ENCODE measurements around the gene LRP1.

LRP1 gene

GRCh38 chr12:57190821-57191220, 62.5 kb downstream of the LRP1 start:
- Histone ChIP-seq H3K27me3 (ENCODE audit: insufficient read depth, poor library complexity, severe bottlenecking) (peaks cover 14% of the 10 kb centered on the region), H3K27ac (replicated peaks) (no peak overlapping the region), H3K4me3 (replicated peaks; ENCODE audit: insufficient read depth, low read length) (no peak overlapping the region)
- no peak for DNase-seq (ENCODE audit: low read depth in 1 of 2, low spot score in 1 of 2)
- TF ChIP-seq REST (IDR thresholded peaks at IDR 0.05; ENCODE audit: insufficient replicate concordance, low read depth) (no peak), CTCF (IDR thresholded peaks at IDR 0.05; ENCODE audit: insufficient read depth, low read length) (no peak)

- no peak overlapping the region for H3K27ac ChIP-seq (replicated peaks)
- H3K27me3 ChIP-seq (ENCODE audit: insufficient read depth, poor library complexity, severe bottlenecking) = peaks cover 14% of the 10 kb centered on the region
- no peak for TF ChIP-seq REST (IDR thresholded peaks at IDR 0.05; ENCODE audit: insufficient replicate concordance, low read depth)
- no peak for TF ChIP-seq SPI1 (IDR thresholded peaks at IDR 0.05; ENCODE audit: borderline replicate concordance, low read depth)
- TF ChIP-seq CTCF (IDR thresholded peaks at IDR 0.05; ENCODE audit: insufficient read depth, low read length) = no peak
- TF ChIP-seq GABPA (IDR thresholded peaks at IDR 0.05; ENCODE audit: low read depth) = no peak
- TF ChIP-seq POLR2AphosphoS5 (IDR thresholded peaks at IDR 0.05; ENCODE audit: low read depth) = no peak
- no peak overlapping the region for H3K4me3 ChIP-seq (replicated peaks; ENCODE audit: insufficient read depth, low read length)
- no peak for DNase-seq (ENCODE audit: low read depth in 1 of 2, low spot score in 1 of 2)
Observed at GRCh38 chr12:57191410-57191809, 63.1 kb downstream of the LRP1 start.

- Histone ChIP-seq H3K27me3 (ENCODE audit: insufficient read depth, poor library complexity, severe bottlenecking) (peaks cover 14% of the 10 kb centered on the region), H3K4me3 (replicated peaks; ENCODE audit: insufficient read depth, low read length) (no peak overlapping the region), H3K27ac (replicated peaks) (no peak overlapping the region)
- TF ChIP-seq REST (IDR thresholded peaks at IDR 0.05; ENCODE audit: insufficient replicate concordance, low read depth) = no peak
- no peak for TF ChIP-seq POLR2AphosphoS5 (IDR thresholded peaks at IDR 0.05; ENCODE audit: low read depth)
- no peak for TF ChIP-seq SPI1 (IDR thresholded peaks at IDR 0.05; ENCODE audit: borderline replicate concordance, low read depth)
- TF ChIP-seq CTCF (IDR thresholded peaks at IDR 0.05; ENCODE audit: insufficient read depth, low read length) = no peak
- TF ChIP-seq GABPA (IDR thresholded peaks at IDR 0.05; ENCODE audit: low read depth) = no peak
- no peak for DNase-seq (ENCODE audit: low read depth in 1 of 2, low spot score in 1 of 2)
Observed at GRCh38 chr12:57192920-57193319, 64.6 kb downstream of the LRP1 start.
